ENCODE data around the gene TFCP2L1. TPM values are rescaled to one million over a fixed set of nuclear protein-coding genes. Genes with fewer than 3 reads are reported as not detected.

The TFCP2L1 gene
- total RNA-seq, 1 experiment from 2014 or later: 4.3 TPM

DNA sequence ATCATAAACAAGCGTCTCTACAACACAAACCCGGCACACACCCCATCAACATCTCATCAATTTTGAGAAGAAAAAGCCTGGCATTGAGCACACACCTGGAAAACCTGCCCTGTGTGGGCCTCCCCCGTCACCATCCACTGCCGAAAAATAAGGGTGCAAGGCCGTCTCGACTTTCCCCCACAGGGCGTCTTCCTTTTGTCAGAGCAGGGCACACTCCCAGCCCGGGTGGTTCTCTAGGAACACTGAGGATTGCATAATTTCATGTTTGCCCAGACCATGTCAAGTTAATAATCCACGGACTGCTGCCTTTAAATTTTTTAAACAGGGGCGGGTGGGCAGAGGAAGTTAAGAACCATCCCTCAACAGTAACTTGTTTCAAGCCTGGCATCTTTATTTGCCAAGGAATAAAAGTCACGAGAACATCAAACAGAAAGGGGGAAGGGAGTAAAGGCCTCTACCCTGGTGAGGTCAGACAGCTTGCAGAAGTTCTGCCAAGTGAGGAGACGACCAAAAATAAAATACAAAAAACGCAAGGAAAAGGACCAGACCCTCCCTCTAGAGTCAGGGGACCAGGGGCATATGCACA lies 2.1 kb downstream of the TFCP2L1 start:
- ChIA-PET CTCF (no interaction called here), POLR2A (no interaction called here)
- Mint-ChIP-seq H3K27ac (no peak overlapping the region), H3K4me1 (peaks cover 20% of the 10 kb centered on the region), H3K36me3 (no peaks in the 10 kb centered on the region), H3K9me3 (no peaks in the 10 kb centered on the region), H3K4me3 (no peak overlapping the region), H3K27me3 (ENCODE audit: low read depth) (peaks cover 43% of the 10 kb centered on the region)
- ATAC-seq (no peak), DNase-seq (ENCODE audit: low spot score) (no peak)
- TF ChIP-seq, protein P1, sequence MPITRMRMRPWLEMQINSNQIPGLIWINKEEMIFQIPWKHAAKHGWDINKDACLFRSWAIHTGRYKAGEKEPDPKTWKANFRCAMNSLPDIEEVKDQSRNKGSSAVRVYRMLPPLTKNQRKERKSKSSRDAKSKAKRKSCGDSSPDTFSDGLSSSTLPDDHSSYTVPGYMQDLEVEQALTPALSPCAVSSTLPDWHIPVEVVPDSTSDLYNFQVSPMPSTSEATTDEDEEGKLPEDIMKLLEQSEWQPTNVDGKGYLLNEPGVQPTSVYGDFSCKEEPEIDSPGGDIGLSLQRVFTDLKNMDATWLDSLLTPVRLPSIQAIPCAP (CRISPR knock-in tag; IDR thresholded peaks at IDR 0.05): no peak
- TF ChIP-seq, protein P2, sequence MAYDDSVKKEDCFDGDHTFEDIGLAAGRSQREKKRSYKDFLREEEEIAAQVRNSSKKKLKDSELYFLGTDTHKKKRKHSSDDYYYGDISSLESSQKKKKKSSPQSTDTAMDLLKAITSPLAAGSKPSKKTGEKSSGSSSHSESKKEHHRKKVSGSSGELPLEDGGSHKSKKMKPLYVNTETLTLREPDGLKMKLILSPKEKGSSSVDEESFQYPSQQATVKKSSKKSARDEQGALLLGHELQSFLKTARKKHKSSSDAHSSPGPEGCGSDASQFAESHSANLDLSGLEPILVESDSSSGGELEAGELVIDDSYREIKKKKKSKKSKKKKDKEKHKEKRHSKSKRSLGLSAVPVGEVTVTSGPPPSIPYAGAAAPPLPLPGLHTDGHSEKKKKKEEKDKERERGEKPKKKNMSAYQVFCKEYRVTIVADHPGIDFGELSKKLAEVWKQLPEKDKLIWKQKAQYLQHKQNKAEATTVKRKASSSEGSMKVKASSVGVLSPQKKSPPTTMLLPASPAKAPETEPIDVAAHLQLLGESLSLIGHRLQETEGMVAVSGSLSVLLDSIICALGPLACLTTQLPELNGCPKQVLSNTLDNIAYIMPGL (CRISPR knock-in tag; IDR thresholded peaks at IDR 0.05): no peak
- TF ChIP-seq TEAD1 (CRISPR knock-in tag; IDR thresholded peaks at IDR 0.05) (no peak), ZNF423 (CRISPR knock-in tag; IDR thresholded peaks at IDR 0.05) (no peak), HMGA2 (CRISPR knock-in tag; IDR thresholded peaks at IDR 0.05) (no peak), SMAD3 (CRISPR knock-in tag; IDR thresholded peaks at IDR 0.05; ENCODE audit: borderline replicate concordance) (no peak), ZNF671 (CRISPR knock-in tag; IDR thresholded peaks at IDR 0.05) (no peak), CREM (CRISPR knock-in tag; IDR thresholded peaks at IDR 0.05) (no peak), TEAD4 (CRISPR knock-in tag; IDR thresholded peaks at IDR 0.05) (no peak), ZNF121 (CRISPR knock-in tag; IDR thresholded peaks at IDR 0.05) (no peak), CREB1 (CRISPR knock-in tag; IDR thresholded peaks at IDR 0.05) (no peak)
- TF ChIP-seq, protein P3, sequence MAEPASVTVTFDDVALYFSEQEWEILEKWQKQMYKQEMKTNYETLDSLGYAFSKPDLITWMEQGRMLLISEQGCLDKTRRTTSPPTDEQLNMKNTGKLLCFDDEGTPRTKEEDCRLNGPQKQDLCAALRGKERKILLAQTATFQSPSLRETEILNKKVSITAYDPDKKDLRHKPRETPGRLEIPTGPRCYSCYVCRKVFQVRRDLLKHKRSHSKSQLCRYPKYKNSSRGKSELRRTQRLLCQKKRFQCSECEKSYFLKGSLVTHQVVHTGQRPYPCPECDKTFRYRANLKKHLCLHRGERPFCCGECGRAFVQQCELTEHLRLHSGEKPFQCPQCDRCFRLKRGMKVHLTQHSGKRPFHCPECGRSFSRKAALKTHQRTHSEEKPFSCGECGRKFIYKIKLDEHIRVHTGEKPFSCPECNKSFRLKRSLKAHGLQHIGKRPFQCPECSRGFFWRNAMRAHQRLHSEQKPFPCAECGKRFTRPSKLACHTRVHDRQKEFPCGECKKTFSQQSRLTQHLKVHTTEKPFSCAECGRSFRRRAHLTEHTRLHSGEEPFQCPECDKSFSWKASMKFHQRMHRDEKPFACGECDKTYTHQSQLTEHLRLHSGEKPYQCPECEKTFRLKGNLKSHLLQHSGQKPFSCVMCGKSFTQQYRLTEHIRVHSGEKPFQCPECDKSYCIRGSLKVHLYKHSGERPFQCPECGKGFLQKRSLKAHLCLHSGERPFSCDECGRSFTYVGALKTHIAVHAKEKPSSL (CRISPR knock-in tag; conservative IDR thresholded peaks at IDR 0.05): no peak
- TF ChIP-seq, protein P4, sequence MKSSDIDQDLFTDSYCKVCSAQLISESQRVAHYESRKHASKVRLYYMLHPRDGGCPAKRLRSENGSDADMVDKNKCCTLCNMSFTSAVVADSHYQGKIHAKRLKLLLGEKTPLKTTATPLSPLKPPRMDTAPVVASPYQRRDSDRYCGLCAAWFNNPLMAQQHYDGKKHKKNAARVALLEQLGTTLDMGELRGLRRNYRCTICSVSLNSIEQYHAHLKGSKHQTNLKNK (CRISPR knock-in tag; IDR thresholded peaks at IDR 0.05): no peak
- TF ChIP-seq, protein P5, sequence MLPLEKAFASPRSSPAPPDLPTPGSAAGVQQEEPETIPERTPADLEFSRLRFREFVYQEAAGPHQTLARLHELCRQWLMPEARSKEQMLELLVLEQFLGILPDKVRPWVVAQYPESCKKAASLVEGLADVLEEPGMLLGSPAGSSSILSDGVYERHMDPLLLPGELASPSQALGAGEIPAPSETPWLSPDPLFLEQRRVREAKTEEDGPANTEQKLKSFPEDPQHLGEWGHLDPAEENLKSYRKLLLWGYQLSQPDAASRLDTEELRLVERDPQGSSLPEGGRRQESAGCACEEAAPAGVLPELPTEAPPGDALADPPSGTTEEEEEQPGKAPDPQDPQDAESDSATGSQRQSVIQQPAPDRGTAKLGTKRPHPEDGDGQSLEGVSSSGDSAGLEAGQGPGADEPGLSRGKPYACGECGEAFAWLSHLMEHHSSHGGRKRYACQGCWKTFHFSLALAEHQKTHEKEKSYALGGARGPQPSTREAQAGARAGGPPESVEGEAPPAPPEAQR (CRISPR knock-in tag; IDR thresholded peaks at IDR 0.05): no peak
- TF ChIP-seq, protein P6, sequence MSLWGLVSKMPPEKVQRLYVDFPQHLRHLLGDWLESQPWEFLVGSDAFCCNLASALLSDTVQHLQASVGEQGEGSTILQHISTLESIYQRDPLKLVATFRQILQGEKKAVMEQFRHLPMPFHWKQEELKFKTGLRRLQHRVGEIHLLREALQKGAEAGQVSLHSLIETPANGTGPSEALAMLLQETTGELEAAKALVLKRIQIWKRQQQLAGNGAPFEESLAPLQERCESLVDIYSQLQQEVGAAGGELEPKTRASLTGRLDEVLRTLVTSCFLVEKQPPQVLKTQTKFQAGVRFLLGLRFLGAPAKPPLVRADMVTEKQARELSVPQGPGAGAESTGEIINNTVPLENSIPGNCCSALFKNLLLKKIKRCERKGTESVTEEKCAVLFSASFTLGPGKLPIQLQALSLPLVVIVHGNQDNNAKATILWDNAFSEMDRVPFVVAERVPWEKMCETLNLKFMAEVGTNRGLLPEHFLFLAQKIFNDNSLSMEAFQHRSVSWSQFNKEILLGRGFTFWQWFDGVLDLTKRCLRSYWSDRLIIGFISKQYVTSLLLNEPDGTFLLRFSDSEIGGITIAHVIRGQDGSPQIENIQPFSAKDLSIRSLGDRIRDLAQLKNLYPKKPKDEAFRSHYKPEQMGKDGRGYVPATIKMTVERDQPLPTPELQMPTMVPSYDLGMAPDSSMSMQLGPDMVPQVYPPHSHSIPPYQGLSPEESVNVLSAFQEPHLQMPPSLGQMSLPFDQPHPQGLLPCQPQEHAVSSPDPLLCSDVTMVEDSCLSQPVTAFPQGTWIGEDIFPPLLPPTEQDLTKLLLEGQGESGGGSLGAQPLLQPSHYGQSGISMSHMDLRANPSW (CRISPR knock-in tag; conservative IDR thresholded peaks at IDR 0.05; ENCODE audit: low read depth): no peak
- TF ChIP-seq, protein P7, sequence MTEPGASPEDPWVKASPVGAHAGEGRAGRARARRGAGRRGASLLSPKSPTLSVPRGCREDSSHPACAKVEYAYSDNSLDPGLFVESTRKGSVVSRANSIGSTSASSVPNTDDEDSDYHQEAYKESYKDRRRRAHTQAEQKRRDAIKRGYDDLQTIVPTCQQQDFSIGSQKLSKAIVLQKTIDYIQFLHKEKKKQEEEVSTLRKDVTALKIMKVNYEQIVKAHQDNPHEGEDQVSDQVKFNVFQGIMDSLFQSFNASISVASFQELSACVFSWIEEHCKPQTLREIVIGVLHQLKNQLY (CRISPR knock-in tag; IDR thresholded peaks at IDR 0.05): no peak
- TF ChIP-seq, protein P8, sequence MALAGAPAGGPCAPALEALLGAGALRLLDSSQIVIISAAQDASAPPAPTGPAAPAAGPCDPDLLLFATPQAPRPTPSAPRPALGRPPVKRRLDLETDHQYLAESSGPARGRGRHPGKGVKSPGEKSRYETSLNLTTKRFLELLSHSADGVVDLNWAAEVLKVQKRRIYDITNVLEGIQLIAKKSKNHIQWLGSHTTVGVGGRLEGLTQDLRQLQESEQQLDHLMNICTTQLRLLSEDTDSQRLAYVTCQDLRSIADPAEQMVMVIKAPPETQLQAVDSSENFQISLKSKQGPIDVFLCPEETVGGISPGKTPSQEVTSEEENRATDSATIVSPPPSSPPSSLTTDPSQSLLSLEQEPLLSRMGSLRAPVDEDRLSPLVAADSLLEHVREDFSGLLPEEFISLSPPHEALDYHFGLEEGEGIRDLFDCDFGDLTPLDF (CRISPR knock-in tag; IDR thresholded peaks at IDR 0.05): no peak
